IPS-11a (cell line): ENCODE measurements around the gene MSGN1.

Experiments used
- H3K4me3 ChIP-seq: one replicate; pipeline ENCODE4 v1.5.1; 2013; ENCODE audit warnings: low read depth, low read length, control low read depth

The MSGN1 gene

DNA sequence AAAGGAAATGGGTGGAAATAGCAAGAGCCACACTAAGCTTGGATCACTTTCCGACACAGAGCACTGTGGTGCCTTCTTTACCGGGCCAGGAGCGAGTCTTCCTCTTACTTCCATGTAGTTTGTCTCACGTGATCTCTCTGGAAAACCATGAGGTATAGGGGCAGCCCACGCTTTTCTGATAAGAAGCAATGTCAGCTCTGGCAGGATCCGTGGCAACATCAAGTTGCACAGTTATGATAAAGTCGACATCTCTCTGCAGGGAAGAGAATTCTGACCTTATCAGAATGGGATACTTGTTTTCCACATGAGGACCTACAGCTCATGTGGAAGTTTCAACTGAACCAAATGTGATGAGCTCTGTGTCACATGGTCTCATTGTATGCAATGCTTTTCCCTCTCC, 29.5 kb downstream of the MSGN1 start:
- no peak overlapping the region for H3K4me3 ChIP-seq

DNA sequence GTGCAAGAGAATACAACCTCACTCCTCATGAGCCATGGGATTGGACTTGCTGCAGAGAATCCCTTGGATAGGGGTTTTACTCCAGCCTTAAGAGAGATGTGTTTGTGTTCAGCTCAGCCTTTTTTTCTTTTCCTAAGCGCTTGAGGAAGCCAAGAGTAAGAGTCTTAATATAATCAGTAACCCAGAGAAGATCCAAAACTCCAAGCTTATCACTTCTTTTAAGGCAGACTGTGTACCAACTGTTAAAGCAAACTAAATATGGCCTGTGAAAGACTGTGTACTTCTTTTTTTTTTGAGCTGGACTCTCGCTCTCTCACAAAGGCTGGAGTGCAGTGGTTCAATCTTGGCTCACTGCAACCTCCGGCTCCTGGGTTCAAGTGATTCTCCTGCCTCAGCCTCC, 30.4 kb downstream of the MSGN1 start:
- H3K4me3 ChIP-seq: no peak overlapping the region

DNA sequence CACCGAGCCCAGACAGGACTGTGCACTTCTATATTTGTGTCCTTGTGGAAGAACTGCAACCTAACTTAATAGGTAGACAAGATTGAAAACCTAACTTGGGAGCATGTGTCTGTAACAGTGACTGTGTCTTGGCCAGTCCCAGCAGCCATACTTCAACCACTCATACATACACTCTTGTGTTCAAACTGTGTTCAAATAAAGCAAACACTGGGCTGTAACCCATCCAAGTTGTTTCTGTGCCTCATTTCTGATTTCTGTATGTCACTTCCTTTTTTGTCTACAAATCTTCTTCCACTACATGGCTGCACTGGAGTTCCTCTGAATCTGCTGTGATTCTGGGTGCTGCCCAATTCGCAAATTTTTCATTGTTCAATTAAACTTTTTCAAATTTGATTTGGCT, 31.0 kb downstream of the MSGN1 start:
- H3K4me3 ChIP-seq: no peak overlapping the region

DNA sequence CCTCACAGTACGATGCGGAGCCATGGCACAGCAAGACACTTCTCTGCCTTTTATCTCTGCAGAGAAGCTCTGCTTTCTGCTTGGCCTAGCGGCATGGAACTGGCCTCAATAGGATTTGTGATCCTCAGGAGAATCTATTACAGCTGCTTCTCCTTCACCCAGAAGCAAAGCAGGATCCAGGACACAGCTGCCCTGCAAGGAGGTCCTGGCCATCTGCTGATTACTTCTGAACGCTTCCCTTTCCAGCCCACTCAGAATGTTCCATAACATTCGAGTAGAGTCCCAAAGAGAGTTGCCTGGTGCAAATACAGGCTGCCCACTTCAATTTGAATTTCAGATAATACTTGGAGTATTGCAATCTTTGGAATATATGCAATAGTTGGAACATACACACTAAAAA, 33.0 kb downstream of the MSGN1 start:
- H3K4me3 ChIP-seq: no peak overlapping the region

DNA sequence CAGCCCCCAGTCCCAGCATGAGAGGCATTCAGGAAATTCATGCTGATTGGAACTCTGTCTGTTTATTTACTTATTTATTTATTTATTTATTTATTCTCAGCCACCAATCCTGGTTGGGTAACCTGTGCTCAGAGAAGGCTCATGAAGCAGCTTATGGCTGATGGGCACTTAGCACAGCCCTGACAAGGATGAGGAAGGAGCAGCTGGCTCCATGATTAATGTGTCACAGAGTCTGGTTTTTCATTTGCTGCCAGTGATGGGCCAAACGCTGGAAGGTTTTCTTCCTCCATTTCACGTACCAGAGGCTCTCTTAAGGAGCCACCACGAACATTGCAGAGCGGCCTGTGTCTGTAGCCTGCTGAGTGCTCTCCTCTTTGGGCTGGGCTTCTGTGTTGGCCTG, 33.9 kb downstream of the MSGN1 start:
- H3K4me3 ChIP-seq: no peak overlapping the region

DNA sequence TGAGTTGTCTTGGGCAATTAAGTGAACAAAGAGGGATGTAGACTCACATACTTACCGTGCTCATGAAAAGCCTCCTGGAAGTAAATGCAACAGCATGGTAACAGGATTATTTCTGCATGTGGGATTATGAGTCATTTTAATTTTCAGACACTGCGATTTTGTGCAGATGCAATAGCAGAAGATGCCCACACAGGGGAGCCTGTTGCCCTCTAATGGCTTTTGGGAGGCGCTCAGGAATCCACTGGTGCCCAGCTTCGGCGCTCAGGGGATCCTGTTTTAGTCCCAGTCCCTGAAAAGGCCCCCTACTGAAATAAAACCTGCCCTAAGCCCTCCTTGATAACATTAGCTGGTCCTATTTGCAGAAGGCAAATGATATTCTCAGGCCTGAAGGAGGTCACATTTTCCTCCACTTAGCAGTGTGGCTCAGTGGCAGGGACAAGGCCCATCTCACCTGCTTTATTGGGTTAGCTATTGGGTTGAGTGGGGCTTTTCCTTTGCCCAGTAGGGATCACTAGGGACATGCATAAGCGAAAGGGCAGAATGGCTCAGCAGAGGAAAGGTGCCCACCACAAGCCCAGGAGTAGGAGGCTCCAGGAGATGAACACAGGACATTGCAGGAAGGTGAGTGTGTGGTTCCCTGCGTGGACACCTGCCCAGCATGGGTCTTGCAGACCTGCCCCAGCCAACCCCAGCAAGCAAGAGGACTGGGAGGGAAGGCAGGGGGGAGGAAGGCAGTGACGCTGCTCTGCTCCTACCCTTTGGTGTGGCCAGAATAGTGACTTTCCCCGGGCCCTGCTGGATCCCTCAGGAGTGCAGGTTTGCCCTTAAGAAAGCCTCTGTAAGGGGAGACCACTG, 35.7 kb downstream of the MSGN1 start:
- no peak overlapping the region for H3K4me3 ChIP-seq

DNA sequence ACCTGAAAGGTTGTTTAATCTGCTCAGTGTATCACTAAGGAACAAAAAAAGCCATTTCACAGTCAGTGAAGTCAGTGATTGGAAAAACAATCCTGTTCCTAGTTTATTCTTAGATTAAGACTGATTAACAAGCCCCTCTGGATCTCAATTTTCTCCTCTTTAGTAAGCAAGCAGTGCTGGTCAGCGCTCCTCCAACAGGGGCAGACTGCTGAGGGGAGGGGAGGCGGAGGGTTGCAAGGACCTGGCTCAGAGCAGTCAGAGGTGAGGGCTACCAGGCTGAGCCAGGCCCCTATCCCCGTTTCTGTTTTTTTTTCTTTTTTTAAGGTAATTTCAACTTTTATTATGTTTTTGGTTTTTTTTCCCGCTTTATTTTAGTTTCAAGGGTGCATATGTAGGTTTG, 37.5 kb downstream of the MSGN1 start:
- no peak overlapping the region for H3K4me3 ChIP-seq

DNA sequence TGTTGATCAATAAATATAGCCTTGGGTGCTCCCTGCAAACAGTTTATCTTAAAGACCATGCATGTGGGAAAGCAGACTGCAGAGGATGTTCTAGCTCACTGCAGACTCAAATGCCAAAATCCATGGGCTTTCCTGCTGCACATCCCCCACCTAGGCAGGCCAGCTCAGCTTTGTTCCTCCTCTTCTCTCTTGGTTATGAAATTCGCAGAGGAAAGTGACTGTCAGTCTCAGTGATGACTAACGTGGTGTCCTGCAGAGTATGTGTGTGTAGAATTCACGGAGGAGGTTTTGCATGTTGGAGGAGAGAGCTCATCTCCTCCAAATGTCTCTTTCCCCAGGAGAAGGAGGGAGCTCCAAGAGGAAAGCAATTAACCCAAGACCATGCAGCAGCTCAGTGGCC, 40.8 kb downstream of the MSGN1 start:
- H3K4me3 ChIP-seq: no peak overlapping the region

DNA sequence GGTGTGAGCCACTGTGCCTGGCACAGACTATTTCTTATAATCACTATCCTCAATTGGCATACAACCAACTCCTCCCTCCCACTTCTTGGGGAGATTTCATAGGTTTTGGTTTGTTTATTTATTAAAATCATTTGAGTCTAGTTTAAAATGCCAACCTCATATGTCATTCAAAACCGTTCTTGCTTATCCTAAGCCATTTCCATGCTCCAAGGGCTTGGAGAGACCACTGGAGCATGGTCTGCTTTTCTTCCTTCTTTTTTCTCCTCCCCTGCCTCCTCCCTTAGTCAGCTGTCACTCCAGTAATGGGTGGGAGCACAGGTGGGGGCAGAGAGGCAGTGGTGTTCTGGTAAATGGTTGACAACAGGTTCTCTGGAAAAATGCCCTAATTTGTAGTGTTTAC, 41.8 kb downstream of the MSGN1 start:
- H3K4me3 ChIP-seq: no peak overlapping the region

DNA sequence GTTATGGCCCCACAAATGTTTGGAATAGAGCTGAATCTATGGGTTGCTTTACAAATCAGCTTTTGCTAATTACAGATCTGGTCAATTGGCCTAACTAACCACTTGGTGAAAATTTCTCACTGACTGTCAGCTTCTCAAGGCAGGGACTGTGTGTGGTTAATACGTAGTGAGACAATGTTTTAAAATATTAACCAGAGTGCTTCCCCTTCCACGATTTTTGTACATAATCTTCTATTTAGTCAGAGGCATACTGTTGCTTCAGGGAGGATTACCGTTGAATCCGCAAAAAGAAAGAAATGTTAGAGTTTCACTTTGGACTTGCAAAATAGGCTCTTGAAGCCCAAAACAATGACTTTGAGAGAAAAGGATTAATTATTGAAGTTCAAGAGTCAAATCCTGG, 47.3 kb downstream of the MSGN1 start:
- no peak overlapping the region for H3K4me3 ChIP-seq

DNA sequence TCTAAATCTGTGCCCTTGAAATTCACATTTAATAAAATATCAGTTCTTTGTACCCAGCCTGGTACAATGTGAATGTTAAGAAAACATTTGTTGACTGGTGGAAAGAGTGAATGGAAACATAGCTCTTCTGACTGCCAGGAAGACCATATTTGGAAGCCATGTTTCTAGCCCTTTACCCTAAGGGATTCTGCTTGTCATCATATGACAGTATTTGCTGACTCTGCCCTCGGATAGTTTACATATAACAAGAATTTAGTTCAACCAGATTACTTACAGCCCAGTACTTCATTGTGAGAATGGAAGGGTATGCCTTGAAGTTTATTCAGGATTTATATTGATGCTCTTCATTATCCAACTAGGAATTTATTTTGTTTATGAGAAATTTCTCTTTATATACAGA, 48.4 kb downstream of the MSGN1 start:
- H3K4me3 ChIP-seq: no peak overlapping the region

DNA sequence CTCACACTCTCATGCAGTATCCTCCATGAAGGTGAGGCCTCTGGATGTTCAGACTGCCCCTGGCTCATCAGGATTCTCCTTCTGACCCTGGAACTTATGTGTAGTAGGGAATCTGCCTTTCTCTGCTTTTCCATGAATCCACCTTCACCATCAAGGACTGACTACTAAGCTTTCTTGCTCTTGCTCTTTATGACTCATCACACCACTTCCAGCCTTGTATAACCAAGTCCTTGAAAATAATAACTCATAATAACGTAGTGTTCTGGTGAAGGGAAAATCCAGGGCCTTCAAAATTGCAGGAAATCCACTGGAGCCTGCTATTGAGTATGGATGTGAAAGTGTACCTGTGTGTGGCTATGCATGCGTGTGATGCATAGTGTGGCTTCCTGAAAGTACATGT, 50.9 kb downstream of the MSGN1 start:
- H3K4me3 ChIP-seq: no peak overlapping the region
